Activated CD8-positive, alpha-beta memory T cell treated with anti-CD3 and anti-CD28 coated beads, Interleukin-2, amount 50 U/mL, for 24 hours (primary cell): ENCODE results near the gene ZNF330.
"Not testable (repeated sequence)": the region's sequence is repeated elsewhere in the genome, so short reads cannot be mapped to it uniquely, and the experiment has no call there.

ENCODE experiments used
- DNase-seq: peaks from one replicate; pipeline ENCODE4 v3.0.0-alpha.2; 2020; ENCODE audit errors: extremely low read depth

ZNF330 gene

GRCh38 chr4:141220691-141221659 lies at the start of gene ZNF330:
TSS of gene ZNF330 (plus strand) at chr4:141220895. CDS start at chr4:141222372, 1,477 bp downstream.
- DNase-seq = peak; percentile 74

GRCh38 chr4:141174457-141174856 lies 46.2 kb upstream of the ZNF330 start:
- DNase-seq = no peak

GRCh38 chr4:141177171-141177570 lies 43.5 kb upstream of the ZNF330 start:
- no peak for DNase-seq

- no peak for DNase-seq
Observed at GRCh38 chr4:141179474-141180373, 41.0 kb upstream of the ZNF330 start.

- DNase-seq = no peak
Observed at GRCh38 chr4:141180991-141181761, 39.5 kb upstream of the ZNF330 start.

GRCh38 chr4:141183491-141183890 lies 37.2 kb upstream of the ZNF330 start:
- not testable (repeated sequence) for DNase-seq

- no peak for DNase-seq
Observed at GRCh38 chr4:141192564-141192963, 28.1 kb upstream of the ZNF330 start.

GRCh38 chr4:141193516-141194034 lies 27.1 kb upstream of the ZNF330 start:
- DNase-seq = no peak

GRCh38 chr4:141195095-141195707 lies 25.5 kb upstream of the ZNF330 start:
- no peak for DNase-seq

GRCh38 chr4:141196227-141196933 lies 24.3 kb upstream of the ZNF330 start:
- no peak for DNase-seq

- DNase-seq = no peak
Observed at GRCh38 chr4:141207961-141208360, 12.7 kb upstream of the ZNF330 start.

- DNase-seq = no peak
Observed at GRCh38 chr4:141210168-141210567, 10.5 kb upstream of the ZNF330 start.

GRCh38 chr4:141213550-141213991 lies 7.1 kb upstream of the ZNF330 start:
- DNase-seq = no peak

GRCh38 chr4:141215030-141215429 lies 5.7 kb upstream of the ZNF330 start:
- no peak for DNase-seq

GRCh38 chr4:141216002-141216761 lies 4.5 kb upstream of the ZNF330 start:
- DNase-seq = no peak

GRCh38 chr4:141220271-141220670 lies 424 bp upstream of the ZNF330 start:
- no peak for DNase-seq

- no peak for DNase-seq
Observed at GRCh38 chr4:141223418-141223817, 2.7 kb downstream of the ZNF330 start.

GRCh38 chr4:141227280-141227679 lies 6.6 kb downstream of the ZNF330 start:
- not testable (repeated sequence) for DNase-seq

GRCh38 chr4:141229408-141230101 lies 8.9 kb downstream of the ZNF330 start:
- DNase-seq = no peak
